ENCODE results near the gene BBC3.

Gene BBC3

DNA sequence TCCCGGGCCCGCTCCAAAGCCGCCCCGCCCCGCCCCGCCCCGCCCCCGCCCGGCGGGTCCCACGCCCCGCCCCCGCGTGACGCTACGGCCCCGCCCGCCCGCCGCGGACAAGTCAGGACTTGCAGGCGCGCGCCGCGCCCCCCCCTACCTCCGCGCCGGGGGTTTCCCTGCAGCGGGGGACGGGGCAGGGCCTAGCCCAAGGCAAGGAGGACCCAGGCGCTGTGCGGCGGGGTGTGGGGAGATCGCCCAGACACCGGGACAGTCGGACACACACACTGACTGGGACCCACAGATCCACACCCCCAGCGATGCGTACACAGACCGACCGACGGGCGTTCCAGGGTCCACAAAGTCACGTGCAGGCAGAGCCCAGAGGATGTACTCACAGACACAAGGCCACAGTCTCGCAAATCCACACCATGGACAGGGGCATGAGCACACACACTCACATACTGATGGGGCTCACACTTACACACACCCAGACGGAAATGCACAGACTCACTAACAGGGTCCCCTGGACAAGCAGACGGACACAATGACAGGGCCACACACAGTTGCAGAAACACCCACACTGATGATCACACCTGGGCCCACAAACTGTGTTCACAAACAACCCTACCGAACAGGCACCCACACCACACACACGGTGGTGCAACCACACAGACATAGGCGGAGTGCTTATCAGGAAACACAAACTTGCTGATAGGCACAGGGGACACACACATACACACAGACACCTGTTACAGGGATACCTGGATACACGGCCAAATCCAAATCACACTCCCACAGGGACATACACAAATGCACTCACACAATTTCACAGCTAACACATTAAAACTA is 436 bp upstream of the BBC3 start:
- peak; percentile 66 for DNase-seq (ENCODE audit: low read depth)

DNA sequence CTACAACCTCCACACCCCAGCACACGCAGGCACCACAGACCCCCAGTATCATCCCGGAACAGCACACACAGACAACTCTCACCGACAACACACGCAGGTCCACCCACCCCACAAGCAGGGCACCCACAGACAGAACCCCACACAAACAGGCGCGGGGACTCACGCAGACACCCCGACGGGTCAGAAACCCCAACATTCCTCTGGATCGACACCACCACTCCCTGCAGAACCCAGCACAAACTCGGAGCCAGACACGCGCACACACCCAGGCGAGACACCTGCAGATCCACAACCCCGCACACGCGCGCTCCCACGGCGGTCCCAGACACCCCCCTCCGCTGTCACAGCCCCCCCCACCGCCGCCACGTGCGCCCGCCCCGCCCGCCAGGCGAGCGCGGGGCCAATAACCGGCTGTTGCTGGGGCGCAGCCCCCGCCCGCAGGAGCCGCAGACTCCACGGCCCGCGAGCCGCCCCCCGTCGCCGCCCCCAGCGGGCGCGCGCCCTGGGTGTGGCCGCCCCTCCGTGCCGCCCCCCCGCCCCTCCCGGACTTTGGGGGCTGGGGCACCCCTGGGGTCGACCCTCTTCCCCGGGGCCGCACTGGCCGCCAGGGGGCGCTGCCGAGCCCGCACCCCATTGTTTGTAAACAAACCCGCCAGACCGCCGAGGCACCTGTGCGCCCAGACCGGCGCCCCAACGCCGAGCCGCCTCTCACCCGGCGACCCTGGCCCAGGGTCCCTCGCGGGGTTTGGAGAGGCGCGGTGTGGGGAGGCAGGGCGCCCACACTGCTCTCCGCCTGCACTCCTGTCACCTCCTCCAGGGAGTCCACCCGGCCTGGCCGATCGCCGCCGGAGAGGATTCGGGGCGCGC is 712 bp downstream of the BBC3 start:
- DNase-seq (ENCODE audit: low read depth) = no peak

DNA sequence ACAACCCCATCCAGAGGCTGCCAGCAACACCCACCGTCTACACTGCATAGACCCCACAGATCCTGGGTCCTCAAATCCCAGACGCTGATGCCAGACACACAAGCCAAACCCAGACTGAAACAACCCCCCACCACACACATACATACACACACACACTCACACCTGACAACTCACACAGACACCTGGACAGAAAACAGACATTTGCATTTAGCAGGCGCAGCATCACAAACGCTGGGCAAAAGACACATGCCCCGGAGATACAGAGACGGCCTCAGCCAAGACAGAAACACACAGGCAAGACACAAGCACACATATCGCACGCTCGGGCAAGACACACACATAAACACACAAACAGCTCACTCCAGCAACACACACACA is 1.3 kb downstream of the BBC3 start:
- peak; percentile 35 for DNase-seq (ENCODE audit: low read depth)

DNA sequence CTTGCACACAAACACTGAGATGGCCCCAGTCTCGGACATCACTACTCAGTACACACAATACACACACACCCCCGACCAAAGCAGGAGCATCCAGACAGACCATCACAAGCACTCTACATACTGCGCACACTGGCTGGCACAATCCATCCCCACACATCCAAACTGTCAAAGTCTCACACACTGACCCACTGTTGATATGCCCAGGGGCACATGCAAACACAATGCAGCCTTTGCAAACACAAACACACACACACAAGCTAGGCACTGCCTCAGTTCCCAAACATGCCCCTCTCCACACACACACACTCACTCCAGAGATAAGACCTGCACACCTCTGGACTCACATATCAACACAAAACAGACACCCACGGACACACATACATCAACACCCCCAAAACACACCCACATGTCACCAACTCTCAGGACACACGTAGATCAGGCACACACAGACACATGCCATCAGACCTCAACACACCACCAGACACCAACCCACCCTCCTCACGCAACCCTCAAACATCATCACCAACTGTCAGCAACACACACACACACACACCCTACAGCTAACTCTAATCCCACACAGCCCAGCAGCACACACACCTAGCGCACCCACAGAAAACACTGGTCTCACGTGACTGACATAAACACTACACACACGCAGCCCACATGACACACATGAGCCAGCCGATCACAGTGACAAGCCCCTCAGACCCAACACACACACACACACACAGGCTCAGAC is 1.9 kb downstream of the BBC3 start:
- peak; percentile 38 for DNase-seq (ENCODE audit: low read depth)

DNA sequence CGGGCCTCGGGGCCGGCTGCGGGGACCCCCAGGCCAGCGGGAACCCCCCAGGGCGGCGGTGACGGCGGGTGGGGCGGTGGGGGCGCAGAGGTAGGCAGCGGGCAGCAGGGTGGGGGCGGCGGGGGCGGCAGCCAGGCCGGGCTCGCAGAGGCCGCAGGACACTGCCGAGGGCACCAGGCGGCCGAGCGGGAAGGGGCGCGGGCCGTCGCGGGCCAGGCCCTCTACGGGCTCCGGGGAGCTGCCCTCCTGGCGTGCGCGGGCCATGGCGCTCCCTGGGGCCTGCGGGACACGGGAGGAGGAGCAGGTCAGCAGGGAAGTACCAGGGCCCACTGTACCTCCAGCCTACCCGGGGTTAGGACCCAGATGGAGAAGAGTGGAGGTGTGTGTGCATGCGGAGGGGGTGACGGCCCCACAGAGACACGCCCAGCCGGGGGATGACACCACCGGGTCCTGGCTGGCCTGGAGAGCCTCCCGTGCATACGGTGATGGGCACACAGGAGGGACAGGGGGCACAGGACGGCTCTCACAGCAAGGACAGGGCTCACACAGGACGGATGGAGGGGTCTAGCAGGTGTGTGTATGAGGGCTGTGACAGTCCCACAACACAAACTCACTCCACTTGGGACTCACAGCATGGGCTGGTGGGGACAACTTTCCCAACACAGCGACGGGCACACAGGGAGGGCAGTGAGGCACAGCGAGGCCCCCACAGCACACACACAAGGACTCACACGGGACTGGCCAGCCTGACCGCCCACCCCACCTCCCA is 2.6 kb downstream of the BBC3 start:
- no peak for DNase-seq (ENCODE audit: low read depth)

DNA sequence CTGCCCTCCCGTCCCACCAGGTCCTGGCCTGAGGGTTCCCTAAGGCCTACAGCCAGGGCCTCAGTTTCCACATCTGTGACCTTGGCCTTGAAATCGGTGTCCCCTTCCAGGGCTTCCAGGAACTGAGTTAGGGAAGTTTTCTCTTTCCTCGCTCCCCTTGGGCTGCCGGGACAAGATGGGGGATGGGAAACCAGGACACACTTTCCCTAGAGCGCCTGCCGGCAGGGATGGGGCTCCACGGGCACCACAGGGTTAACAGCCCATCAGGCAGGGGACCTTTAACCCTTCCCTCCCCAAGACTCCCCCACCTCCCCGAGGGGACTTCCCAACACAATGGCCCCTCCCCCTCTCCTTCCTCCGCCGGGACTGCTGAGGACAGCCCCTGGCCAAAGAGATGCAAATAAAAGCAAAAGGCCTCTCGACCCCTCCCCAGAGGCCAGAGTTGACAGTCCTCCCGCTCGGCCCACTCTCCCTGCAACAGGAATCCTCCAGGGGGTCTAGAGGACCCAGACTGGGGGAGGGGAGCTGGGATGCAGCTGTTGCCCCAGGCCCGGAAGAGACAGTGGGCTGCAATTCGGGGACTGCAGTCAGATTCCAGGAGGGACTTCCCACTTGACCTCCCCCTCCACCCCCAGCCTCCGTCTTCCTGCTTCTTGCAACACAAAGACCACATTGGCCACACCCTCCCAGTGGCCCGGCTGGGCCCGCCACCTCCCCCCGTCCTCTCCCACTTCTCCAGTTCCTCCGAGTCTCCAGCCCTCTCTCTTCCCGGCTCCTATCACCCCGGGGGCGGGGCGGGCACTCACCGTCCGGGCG is 3.4 kb downstream of the BBC3 start:
- peak; percentile 92 for DNase-seq (ENCODE audit: low read depth)

DNA sequence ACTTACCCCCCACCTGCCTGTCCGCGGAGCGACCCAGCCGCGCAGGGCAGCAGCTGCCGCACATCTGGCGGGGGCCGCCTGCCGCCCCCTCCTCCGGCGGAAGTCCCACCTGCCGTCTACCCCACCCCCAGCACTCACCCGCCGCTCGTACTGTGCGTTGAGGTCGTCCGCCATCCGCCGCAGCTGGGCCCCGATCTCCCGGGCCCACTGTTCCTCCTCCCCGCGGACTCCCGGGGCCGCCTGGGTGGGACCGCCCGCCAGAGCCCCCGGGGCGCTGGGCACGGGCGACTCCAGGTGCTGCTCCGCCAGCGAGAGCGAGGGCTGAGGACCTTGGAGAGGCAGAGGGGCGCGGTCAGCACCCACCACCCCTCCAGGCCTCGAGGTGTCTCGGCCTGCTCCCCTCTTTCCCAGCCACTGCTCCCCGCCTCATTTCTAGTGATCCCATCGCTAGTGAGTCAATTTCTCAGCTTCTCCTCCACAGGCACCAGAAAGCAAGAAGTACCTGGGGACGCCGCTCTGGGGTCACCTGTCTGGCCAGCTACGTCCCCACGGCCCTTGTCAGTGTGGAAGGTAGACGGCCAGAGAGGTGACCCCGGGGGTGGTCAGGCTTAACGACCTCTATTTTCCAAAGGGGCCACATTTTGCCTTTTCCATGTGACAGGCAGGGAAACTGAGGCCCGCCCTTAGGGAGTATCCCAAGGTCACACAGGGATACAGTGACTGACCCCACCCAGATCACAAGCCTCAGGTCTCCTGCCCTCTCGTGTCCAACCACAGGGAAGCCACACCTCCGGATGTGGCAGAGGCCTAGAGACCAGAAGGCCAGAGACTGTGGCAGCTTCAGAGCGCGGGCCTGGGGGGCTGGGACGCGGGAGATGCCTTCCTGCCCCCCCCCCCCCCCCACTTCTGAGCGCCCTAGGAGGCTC is 4.3 kb downstream of the BBC3 start:
- DNase-seq (ENCODE audit: low read depth) = peak; percentile 66

DNA sequence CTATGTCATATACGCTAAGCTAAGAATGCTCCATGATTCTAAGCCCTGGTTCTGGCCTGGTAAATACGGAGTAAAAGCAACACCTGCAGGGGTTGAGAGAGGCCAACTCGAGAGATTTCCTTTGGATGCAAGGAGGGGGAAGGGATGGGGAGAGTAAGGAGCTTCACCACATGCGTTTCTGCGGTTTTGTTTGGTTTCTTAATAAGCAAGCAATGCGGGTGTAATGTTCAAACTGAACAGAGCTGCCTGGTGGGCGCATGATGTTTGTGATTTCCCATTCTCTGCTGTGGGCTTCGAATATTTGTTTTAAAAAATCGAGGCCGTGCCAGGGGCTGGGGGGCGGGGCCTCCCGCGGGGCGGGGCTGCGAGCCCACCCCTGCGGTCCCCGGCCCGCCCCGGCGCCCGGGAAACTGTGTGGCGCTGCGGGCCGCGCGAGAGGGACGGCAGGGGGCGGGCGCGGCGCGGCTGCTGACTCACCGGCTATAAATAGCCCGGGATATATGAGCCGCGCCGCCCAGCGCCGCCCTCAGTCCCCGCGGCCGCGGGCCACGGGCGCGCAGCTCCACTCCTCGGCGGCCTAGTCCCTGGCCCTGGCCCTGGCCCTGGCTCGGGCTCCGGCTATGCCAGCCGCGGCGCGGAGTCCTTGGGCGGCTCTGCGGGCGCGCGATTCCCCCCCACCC is 5.1 kb downstream of the BBC3 start:
- peak; percentile 84 for DNase-seq (ENCODE audit: low read depth)

DNA sequence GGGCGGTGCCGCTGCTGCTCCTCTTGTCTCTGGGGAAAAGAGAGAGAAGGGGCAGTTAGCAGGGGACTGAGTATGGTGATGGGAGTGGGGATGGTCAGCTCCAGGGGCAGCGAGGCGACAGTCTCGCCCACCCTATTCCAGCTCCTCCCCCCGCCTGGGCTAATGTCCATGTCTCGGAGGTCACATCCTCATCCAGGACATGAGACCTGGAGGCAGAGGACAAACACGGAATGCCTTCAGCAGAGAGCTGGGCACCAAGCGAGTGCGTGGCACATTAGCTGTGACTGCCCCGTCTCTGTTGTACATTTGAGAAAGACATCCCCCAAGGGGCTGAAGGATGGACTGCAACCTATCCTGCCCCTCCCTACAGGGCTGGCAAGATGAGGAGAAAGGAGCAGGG is 9.1 kb downstream of the BBC3 start:
- DNase-seq (ENCODE audit: low read depth) = no peak

DNA sequence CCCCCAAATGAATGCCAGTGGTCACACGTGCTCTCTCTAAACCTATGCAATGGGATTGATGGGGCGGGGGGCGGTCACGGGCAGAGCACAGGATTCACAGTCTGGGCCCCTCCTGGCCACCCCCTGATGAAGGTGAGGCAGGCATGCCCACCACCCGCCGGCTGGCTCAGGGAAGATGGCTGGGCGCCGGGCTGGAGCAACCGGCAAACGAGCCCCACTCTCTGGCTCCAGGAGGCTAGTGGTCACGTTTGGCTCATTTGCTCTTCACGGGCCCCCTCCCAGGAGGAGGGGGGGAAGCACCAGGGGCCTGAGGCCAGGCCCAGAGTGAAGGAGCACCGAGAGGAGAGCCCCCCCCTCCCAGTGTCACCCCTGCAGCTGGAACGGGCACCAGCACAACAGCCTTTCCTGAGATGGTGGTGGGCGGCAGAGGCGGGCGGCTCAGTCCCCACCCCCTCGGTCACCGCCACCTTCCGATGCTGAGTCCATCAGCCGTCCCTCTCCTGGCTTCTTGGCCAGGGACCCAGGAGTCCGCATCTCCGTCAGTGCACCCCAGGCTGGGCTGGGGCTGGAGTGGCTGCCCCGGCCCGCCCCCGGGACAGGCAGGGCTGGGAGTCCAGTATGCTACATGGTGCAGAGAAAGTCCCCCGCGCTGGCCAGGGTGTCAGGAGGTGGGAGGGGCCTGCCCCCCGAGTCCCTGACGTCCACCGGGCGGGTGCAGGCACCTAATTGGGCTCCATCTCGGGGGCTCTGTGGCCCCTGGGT is 9.7 kb downstream of the BBC3 start:
- DNase-seq (ENCODE audit: low read depth) = no peak

DNA sequence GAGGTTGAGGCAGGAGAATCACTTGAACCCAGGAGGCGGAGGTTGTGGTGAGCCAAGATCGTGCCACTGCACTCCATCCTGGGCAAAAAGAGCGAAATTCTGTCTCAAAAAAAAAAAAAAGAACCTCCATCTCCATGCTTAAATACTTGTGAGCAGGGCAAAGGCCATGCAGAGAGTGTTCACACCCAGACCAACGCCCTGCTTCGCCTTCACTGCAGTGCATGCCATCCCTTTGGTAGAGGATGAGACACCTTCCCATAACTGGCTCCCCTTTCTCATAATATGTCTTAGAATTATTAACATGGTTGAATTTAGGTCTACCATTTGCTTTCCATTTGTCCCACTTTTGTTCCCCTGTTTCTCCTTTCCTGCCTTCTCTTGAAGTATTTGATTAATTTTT is 15.4 kb downstream of the BBC3 start:
- no peak for DNase-seq (ENCODE audit: low read depth)

DNA sequence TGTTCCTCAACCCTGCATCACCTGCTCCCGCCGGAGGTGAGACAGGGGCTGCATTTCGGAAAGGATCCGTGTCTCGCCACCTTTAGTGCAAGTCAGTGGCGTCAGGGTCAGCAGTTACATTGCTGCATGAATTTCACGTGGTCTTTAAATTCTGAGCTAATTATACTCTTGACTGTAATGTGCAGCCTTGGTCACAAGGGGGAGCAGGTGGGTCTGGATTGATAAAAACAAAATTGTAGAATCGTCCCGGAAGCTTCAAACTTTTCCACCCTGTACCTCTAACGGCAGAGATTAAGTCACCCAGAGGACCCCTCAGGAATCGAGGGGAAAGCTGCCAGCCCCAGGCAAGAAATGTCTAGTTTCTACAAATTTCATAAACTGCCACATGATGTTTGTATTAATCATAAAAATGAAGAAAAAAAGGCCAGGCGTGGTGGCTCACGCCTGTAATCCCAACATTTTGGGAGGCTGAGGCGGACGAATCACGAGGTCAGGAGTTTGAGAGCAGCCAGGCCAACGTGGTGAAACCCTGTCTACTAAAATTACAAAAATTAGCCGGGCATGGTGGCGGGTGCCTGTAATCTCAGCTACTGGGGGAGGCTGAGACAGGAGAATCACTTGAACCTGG is 20.2 kb downstream of the BBC3 start:
- DNase-seq (ENCODE audit: low read depth) = peak; percentile 71

DNA sequence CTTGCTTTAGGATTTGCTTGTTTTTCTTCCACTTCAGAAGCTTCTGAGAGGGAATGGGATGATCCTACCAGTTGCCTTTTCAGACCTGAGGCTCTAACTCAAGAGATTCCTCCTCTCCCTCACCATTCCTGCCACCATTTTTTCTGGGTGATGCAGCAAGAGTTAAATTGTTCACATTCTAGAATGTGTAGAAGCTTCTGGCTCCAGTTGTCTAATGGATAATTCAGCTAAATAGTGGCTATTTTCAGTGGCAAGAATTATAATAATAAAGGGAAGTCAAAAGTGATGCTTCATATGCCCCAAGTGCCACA is 20.9 kb downstream of the BBC3 start:
- DNase-seq (ENCODE audit: low read depth) = no peak

DNA sequence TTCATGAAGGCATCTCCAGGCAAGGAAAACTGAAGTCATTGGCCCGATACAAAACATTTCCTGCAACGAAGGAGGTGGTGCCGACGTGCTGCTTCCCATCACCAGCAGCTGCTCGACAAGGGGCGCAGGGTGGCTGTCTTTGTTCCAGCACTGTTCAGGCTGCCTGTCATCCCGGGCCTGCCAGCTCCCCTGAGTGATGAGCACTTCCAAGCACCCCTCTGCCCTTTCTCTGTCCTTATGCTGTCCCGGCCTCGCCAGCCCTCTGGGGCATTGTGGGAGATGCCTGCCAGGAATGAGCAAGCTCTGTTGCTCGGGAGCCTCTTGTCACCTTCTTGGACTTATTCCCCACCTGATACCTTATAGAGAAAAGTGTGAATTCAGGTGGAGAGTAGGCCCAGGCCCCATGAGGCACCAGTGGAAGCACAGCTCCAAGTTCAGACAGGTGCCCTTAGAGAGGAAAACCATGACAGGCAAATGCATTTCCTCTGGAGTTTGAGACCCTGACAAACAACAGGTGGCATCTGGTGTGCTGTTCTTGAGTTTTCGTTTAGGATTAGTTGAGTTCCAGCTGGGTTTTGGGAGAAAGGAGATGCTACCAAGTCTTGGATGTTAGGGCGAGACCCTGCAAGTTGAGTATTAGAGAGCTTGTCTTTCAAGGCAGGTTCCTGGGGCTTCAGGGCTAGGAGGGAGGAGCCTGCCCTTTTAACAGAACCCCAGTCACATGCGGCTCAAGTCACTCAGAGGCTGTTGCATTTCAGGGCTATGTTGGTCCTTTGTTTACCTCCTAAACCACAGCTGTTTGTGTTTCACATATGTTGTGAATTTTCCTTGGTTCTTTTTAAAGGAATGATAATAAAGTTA is 21.4 kb downstream of the BBC3 start:
- DNase-seq (ENCODE audit: low read depth) = no peak

DNA sequence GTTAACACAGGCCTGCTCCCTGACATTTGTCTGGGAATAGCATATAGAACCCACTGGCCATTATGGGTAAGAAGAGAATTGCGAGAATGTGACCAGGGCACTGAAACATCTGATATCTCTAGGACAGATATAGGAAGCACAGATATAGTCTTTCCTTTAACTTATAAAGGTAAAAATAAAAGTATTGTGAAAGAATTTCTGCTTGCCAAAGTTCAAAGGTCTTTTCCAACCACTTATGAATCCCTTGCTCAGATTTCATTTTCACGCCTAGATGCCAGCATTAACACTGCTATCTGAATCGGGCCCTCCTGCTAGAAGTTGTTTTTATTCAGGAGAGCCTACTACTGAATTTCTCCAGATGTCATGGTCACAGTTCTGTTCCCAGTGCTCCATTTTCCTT is 27.7 kb downstream of the BBC3 start:
- no peak for DNase-seq (ENCODE audit: low read depth)

DNA sequence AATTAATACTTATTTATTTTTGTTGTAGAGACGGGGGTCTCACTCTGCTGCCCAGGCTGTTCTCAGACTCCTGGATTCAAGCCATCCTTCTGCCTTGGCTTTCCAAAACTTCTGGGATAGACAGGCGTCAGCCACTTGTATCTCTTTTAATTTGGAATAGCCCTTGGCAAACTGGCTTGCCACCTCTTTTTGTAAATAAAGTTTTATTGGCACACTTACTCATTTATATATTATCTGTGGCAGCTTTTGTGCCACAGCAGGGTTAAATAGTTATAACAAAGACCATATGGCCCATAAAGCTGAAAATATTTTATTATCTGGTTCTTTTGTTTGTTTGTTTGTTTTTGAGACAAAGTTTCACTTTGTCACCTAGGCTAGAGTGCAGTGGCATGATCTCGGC is 30.5 kb downstream of the BBC3 start:
- no peak for DNase-seq (ENCODE audit: low read depth)

DNA sequence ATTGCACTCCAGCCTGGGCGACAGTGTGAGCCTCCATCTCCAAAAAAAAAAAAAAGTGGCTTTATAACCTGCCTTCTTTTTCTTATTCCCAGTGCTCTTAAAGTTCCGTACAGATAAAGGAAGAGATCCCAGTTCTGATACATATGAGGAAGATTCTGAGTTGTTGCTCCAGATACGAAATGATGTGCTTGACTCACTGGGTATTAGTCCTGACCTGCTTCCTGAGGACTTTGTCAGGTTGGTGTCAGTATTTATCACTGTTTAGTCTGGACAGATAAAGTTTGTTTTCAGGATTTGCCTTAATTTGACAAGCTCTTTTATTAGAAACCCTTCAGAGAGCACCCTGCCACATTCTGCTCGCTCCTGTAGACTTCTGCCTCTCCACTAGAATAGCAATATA is 33.9 kb downstream of the BBC3 start:
- no peak for DNase-seq (ENCODE audit: low read depth)

Measured in amniotic epithelial cell (primary cell).